SK-N-SH (cell line): ENCODE data around the gene SEPTIN10.

Experiments used
- CTCF ChIP-seq: fragments of 200-600 bp; sonication (generic); IDR thresholded peaks from 2 replicates; pipeline ENCODE4 v1.6.1; 2017; ENCODE audit warnings: antibody characterized with exemption, mild to moderate bottlenecking, moderate library complexity
- NFIC ChIP-seq: IDR thresholded peaks from 2 replicates; pipeline ENCODE4 v1.4.0; 2012; ENCODE audit warnings: borderline replicate concordance
- RAD21 ChIP-seq: IDR thresholded peaks from 2 replicates; pipeline ENCODE4 v1.6.1; 2012; ENCODE audit warnings: mild to moderate bottlenecking, low read length
- REST ChIP-seq: IDR thresholded peaks from 2 replicates; pipeline ENCODE4 v1.6.1; 2012; ENCODE audit warnings: mild to moderate bottlenecking, low read depth, low read length, moderate library complexity
- RFX5 ChIP-seq: IDR thresholded peaks from 2 replicates; pipeline ENCODE4 v1.6.1; 2012; ENCODE audit warnings: mild to moderate bottlenecking, improper control_type of control experiment, low read length
- SIN3A ChIP-seq: IDR thresholded peaks from 2 replicates; pipeline ENCODE4 v1.6.1; 2012; ENCODE audit warnings: low read depth, mild to moderate bottlenecking, low read length, moderate library complexity, borderline replicate concordance
- ZBTB33 ChIP-seq: IDR thresholded peaks from 2 replicates; pipeline ENCODE4 v1.4.0; 2012; ENCODE audit warnings: low read depth, borderline replicate concordance
- TF ChIP-seq, protein P1 (sequence below): IDR thresholded peaks from 2 replicates; pipeline ENCODE4; 2012

- no peak for TF ChIP-seq SIN3A
- no peak for TF ChIP-seq CTCF
- no peak for TF ChIP-seq NFIC
- TF ChIP-seq ZBTB33, result no peak
- no peak for TF ChIP-seq RFX5
- TF ChIP-seq, protein P1, sequence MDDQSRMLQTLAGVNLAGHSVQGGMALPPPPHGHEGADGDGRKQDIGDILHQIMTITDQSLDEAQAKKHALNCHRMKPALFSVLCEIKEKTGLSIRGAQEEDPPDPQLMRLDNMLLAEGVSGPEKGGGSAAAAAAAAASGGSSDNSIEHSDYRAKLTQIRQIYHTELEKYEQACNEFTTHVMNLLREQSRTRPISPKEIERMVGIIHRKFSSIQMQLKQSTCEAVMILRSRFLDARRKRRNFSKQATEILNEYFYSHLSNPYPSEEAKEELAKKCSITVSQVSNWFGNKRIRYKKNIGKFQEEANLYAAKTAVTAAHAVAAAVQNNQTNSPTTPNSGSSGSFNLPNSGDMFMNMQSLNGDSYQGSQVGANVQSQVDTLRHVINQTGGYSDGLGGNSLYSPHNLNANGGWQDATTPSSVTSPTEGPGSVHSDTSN, result no peak
- no peak for TF ChIP-seq RAD21
- no peak for TF ChIP-seq REST
Measured at GRCh38 chr2:109636317-109636716, 22.6 kb upstream of the SEPTIN10 start.
